Muscle of arm (tissue), 12 donors: ENCODE data around the gene CCRL2. TPM values are rescaled to one million over a fixed set of nuclear protein-coding genes. Genes with fewer than 3 reads are reported as not detected.
"Not testable (repeated sequence)": the region's sequence is repeated elsewhere in the genome, so short reads cannot be mapped to it uniquely, and the experiment has no call there.

Experiments used
- DNase-seq: peaks from one replicate; pipeline ENCODE4 v3.0.0-alpha.2; 2013
- polyA plus RNA-seq, 12 donors: library from polyadenylated mRNA; unstranded; fragments of 120-200 nt; gene quantifications; one replicate each; pipeline ENCODE4 v1.2.1, GENCODE V29; 2013; ENCODE audit not compliant: insufficient read length in 12 of 12

CCRL2 gene
- polyA plus RNA-seq, 12 donors = 0.27 to 0.83 (median 0.53) TPM; not detected in 2

- DNase-seq = no peak
Measured at GRCh38 chr3:46427916-46428833, 21.1 kb downstream of the CCRL2 start.

DNA sequence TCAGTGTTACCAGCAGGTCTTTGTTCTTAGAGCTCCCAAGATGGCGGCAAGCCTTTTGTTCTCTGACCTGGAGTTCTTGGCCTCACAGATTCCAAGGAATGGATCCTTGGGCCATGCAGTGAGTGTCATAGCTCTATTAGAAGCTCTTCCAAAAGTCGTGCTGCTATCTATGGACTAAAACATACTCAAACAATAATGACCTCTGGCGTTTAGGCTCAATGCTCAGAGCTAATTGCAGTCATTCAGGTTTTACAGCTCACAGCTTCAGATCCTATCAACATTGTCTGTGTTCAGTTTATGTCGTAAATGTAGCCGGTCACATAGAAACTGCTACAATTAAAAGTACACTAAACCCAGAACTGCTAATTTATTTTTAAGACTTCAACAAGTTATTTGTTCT, 22.2 kb downstream of the CCRL2 start:
- DNase-seq = no peak

- no peak for DNase-seq
Measured at GRCh38 chr3:46429671-46430070, 22.6 kb downstream of the CCRL2 start.

- DNase-seq = not testable (repeated sequence)
Measured at GRCh38 chr3:46430879-46431278, 23.8 kb downstream of the CCRL2 start.

GRCh38 chr3:46431905-46432304, 24.8 kb downstream of the CCRL2 start:
- DNase-seq = not testable (repeated sequence)

DNA sequence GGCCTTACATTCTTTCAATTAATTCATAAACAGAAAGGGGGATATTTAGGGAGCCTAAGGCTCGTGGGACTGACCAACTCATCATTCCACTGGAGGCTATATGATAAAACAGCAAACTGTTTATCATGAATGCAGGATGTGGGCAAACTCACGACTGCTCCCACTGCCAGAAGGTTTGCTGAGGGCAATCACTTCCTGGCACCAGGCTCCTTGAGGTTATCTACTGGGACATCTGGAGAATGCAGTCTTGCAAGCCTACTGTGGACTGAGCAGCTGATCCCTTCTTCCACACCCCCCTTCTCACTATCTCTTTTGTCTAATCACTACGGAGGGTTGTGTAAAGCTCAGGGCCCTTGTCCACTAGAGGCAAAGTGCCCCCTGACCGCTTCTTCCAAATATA, 26.1 kb downstream of the CCRL2 start:
- not testable (repeated sequence) for DNase-seq

- DNase-seq = no peak
Measured at GRCh38 chr3:46433841-46434240, 26.8 kb downstream of the CCRL2 start.

- DNase-seq = no peak
Measured at GRCh38 chr3:46435081-46435726, 28.1 kb downstream of the CCRL2 start.

- no peak for DNase-seq
Measured at GRCh38 chr3:46438831-46439230, 31.8 kb downstream of the CCRL2 start.

GRCh38 chr3:46440531-46441294, 33.7 kb downstream of the CCRL2 start:
- DNase-seq = no peak

- no peak for DNase-seq
Measured at GRCh38 chr3:46442576-46443530, 35.8 kb downstream of the CCRL2 start.

- DNase-seq = no peak
Measured at GRCh38 chr3:46447228-46447985, 40.3 kb downstream of the CCRL2 start.

- DNase-seq = no peak
Measured at GRCh38 chr3:46448721-46449120, 41.7 kb downstream of the CCRL2 start.

- no peak for DNase-seq
Measured at GRCh38 chr3:46449755-46450552, 42.9 kb downstream of the CCRL2 start.

- no peak for DNase-seq
Measured at GRCh38 chr3:46453526-46454208, 46.6 kb downstream of the CCRL2 start.

GRCh38 chr3:46454209-46454595, 47.1 kb downstream of the CCRL2 start:
- DNase-seq = no peak

GRCh38 chr3:46454606-46455005, 47.5 kb downstream of the CCRL2 start:
- no peak for DNase-seq

- DNase-seq = no peak
Measured at GRCh38 chr3:46455231-46456115, 48.4 kb downstream of the CCRL2 start.
